Endothelial cell of umbilical vein (primary cell): ENCODE data around the gene STARD5. TPM values are rescaled to one million over a fixed set of nuclear protein-coding genes. Genes with fewer than 3 reads are reported as not detected.

Source experiments
- BruUV-seq: library from RNA; stranded (reverse); fragments of 400-500 nt; replicated peaks from 2 replicates; lab custom pipeline; 2021; lab: Mats Ljungman, UMichigan
- CTCF ChIA-PET: fragments of 300-600, 350-600 bp; sonication (Branson Sonifier 250); formaldehyde crosslinking; loops from one replicate; lab custom pipeline; 2021; ENCODE audit warnings: antibody characterized with exemption, inconsistent platforms; lab: Charles Lee
- POLR2A ChIA-PET: fragments of 300-600, 350-600 bp; sonication (Branson Sonifier 250); formaldehyde crosslinking; loops from one replicate; lab custom pipeline; 2021; ENCODE audit warnings: antibody characterized with exemption, inconsistent platforms; lab: Charles Lee
- DNase-seq: peaks from one replicate; pipeline ENCODE4 v3.0.0-alpha.2; 2011; ENCODE audit warnings: low read depth, low spot score
- FAIRE-seq: peaks from 2 replicates; lab custom pipeline; 2011; peaks lifted over from hg19 to GRCh38; lab: Jason Lieb, UNC
- H2AFZ ChIP-seq: 2 replicates; pipeline ENCODE4 v1.6.0; 2012; ENCODE audit warnings: low read depth, low read length, control low read depth, inconsistent platforms
- H3K27ac ChIP-seq: 2 replicates; pipeline ENCODE4 v1.5.1; 2011; ENCODE audit warnings: low read depth, mild to moderate bottlenecking, control low read depth, low read length, moderate library complexity; ENCODE audit not compliant: insufficient read depth
- H3K27me3 ChIP-seq, 2 experiments: 2 replicates each; pipeline versions ENCODE4 v1.6.0 to v1.6.1; 2011; ENCODE audit warnings: low read length in 2 of 2, mixed read lengths in 1 of 2; ENCODE audit not compliant: control insufficient read depth in 2 of 2, insufficient read depth in 2 of 2
- H3K36me3 ChIP-seq, 2 experiments: 2 replicates in 1 of 2; 3 replicates in 1 of 2; pipeline ENCODE4 v1.5.1; 2011; ENCODE audit warnings: low read length in 2 of 2, mild to moderate bottlenecking in 1 of 2, moderate library complexity in 1 of 2; ENCODE audit not compliant: control insufficient read depth in 2 of 2, insufficient read depth in 2 of 2; ENCODE audit errors: extremely low read depth in 1 of 2
- H3K4me1 ChIP-seq: 3 replicates; pipeline ENCODE4 v1.5.1; 2011; ENCODE audit warnings: mild to moderate bottlenecking, low read length; ENCODE audit not compliant: control insufficient read depth, insufficient read depth; ENCODE audit errors: extremely low read depth
- H3K4me2 ChIP-seq: 2 replicates; pipeline ENCODE4 v1.6.1; 2011; ENCODE audit warnings: low read length, control low read depth, mixed read lengths; ENCODE audit not compliant: insufficient read depth
- H3K4me3 ChIP-seq, 3 experiments: fragments of 200-600 bp in 1 of 3; sonication (generic), shearing (Covaris generic) in 1 of 3; replicated peaks in 1 of 3; 2 replicates each; pipeline ENCODE4 v1.5.1; 2011 to 2016; ENCODE audit warnings: control low read depth in 3 of 3, low read length in 3 of 3, mild to moderate bottlenecking in 2 of 3, inconsistent platforms in 1 of 3, low read depth in 1 of 3, moderate library complexity in 1 of 3; ENCODE audit not compliant: insufficient read depth in 1 of 3
- H3K79me2 ChIP-seq: 2 replicates; pipeline ENCODE4 v1.6.0; 2012; ENCODE audit warnings: low read length, inconsistent platforms; ENCODE audit not compliant: control insufficient read depth, insufficient read depth
- H3K9ac ChIP-seq: replicated peaks from 2 replicates; pipeline ENCODE3; 2011; ENCODE audit warnings: low read length, control low read depth; ENCODE audit not compliant: insufficient read depth; ENCODE audit errors: extremely low read depth
- H3K9me1 ChIP-seq: replicated peaks from 3 replicates; pipeline ENCODE4 v1.6.0; 2011; ENCODE audit warnings: mild to moderate bottlenecking, low read length; ENCODE audit not compliant: control insufficient read depth, insufficient read depth; ENCODE audit errors: extremely low read depth
- H3K9me3 ChIP-seq: replicated peaks from 2 replicates; pipeline ENCODE4 v1.5.1; 2012; ENCODE audit warnings: low read length, inconsistent platforms; ENCODE audit not compliant: control insufficient read depth, insufficient read depth
- H4K20me1 ChIP-seq: replicated peaks from 2 replicates; pipeline ENCODE3; 2011; ENCODE audit warnings: mild to moderate bottlenecking, low read length; ENCODE audit not compliant: control insufficient read depth, insufficient read depth; ENCODE audit errors: extremely low read depth
- EZH2 ChIP-seq: IDR thresholded peaks from 2 replicates; pipeline ENCODE4 v1.6.1; 2012; ENCODE audit warnings: borderline replicate concordance, low read depth, mild to moderate bottlenecking, moderate library complexity, low read length, inconsistent platforms; ENCODE audit not compliant: severe bottlenecking
- FOS ChIP-seq: IDR thresholded peaks from 2 replicates; pipeline ENCODE4 v1.6.1; 2011; ENCODE audit warnings: mild to moderate bottlenecking, low read length, moderate library complexity, borderline replicate concordance; ENCODE audit not compliant: insufficient read depth
- GATA2 ChIP-seq: IDR thresholded peaks from 2 replicates; pipeline ENCODE4 v1.7.0; 2011; ENCODE audit warnings: low read depth, mild to moderate bottlenecking, moderate library complexity, mixed read lengths, low read length; ENCODE audit not compliant: insufficient read length, insufficient read depth
- JUN ChIP-seq: IDR thresholded peaks from 2 replicates; pipeline ENCODE4 v1.6.1; 2011; ENCODE audit warnings: borderline replicate concordance, low read depth; ENCODE audit not compliant: insufficient read length, insufficient read depth
- MYC ChIP-seq: IDR thresholded peaks from one replicate; pipeline ENCODE4 v1.6.1; 2011; ENCODE audit warnings: mild to moderate bottlenecking, low read depth, low read length
- POLR2A ChIP-seq: IDR thresholded peaks from 2 replicates; pipeline ENCODE4 v1.6.1; 2012; ENCODE audit warnings: low read depth, mild to moderate bottlenecking, control low read depth, low read length
- POLR2AphosphoS5 ChIP-seq: IDR thresholded peaks from 2 replicates; pipeline ENCODE4 v1.6.1; 2012; ENCODE audit warnings: low read depth, mild to moderate bottlenecking, control low read depth, low read length, moderate library complexity; ENCODE audit not compliant: insufficient read depth
- dilution Hi-C: fragments of 300-500 bp; cut with MboI; formaldehyde crosslinking; loops from one replicate; pipeline ENCODE4 v1.15.0; 2019; ENCODE audit warnings: low sequenced_read_pairs; ENCODE audit not compliant: extremely low pct_ligation_motif_present
- intact Hi-C: fragments of 100-400 bp; cut with micrococcal nuclease; formaldehyde crosslinking; loops from one replicate; pipeline ENCODE4 v1.10.0; 2022
- polyA plus RNA-seq, 4 experiments: library from polyadenylated mRNA; depleted of rRNA in 3 of 4; stranded (reverse) in 3 of 4; unstranded in 1 of 4; fragments of >200 nt; gene quantifications; 2 replicates each; pipeline versions ENCODE4 v1.2.1 to v1.2.3, GENCODE V29; 2011 to 2012; ENCODE audit warnings: missing spikeins in 1 of 4
- total RNA-seq: library from RNA; stranded (reverse); gene quantifications from 2 replicates; pipeline ENCODE4 v1.2.3, GENCODE V29; 2021
- TF ChIP-seq, protein P1 (sequence below): IDR thresholded peaks from 2 replicates; pipeline ENCODE4 v1.6.1; 2011; ENCODE audit not compliant: insufficient read depth, insufficient read length
- TF ChIP-seq, protein P2 (sequence below), 2 donors: IDR thresholded peaks; 1 replicate in 1 of 2; 2 replicates in 1 of 2; pipeline ENCODE4 v1.5.1; 2011; ENCODE audit warnings: low read length in 2 of 2, mild to moderate bottlenecking in 2 of 2, moderate library complexity in 2 of 2, control low read depth in 1 of 2, inconsistent platforms in 1 of 2, low read depth in 1 of 2; ENCODE audit not compliant: insufficient read depth in 1 of 2; ENCODE audit errors: extremely low read depth in 1 of 2

The STARD5 gene
- total and polyA plus RNA-seq, 2 donors (not counting 3 experiments of a cell fraction or from before 2014, with no cell fraction given): 2.2 to 3.0 TPM

DNA sequence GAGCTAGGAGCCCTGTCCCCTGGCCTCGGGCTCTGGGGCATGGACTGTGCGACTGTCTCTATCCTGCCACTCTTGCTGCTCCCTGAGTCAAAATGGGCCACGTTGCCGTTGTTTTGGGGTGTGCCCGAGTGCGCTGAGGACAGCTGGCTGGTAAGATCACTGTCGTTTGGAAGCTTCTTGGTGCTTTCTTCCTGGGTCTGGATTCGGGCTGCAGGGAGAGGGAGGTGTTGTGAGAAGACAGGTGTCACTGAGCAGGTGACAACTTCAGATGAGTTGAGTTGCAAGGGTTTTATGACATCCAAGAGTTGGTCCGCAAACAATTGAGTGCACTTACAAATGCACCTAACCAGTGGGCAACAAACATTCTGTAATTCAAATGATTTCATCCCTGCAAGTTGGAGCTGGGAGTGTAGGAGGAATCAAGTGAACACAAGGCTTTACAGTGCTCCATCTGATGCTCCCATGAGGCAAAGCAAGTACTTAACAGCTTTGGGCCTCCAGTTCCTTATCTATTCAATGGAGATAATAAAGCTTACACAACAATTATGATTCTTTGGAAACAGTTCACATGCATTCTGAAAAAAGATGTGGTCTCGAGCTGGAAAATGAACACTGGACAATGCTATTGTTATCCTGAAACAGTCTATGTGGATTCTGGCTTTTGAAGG, 11.0 kb upstream of the STARD5 start:
- no peak overlapping the region for H2AFZ ChIP-seq
- dilution Hi-C loops: no loop called here
- TF ChIP-seq GATA2: no peak
- TF ChIP-seq MYC: no peak
- TF ChIP-seq, protein P1, sequence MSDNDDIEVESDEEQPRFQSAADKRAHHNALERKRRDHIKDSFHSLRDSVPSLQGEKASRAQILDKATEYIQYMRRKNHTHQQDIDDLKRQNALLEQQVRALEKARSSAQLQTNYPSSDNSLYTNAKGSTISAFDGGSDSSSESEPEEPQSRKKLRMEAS: no peak
- no peak for TF ChIP-seq FOS
- TF ChIP-seq POLR2A: no peak
- TF ChIP-seq EZH2: no peak
- TF ChIP-seq, protein P2, sequence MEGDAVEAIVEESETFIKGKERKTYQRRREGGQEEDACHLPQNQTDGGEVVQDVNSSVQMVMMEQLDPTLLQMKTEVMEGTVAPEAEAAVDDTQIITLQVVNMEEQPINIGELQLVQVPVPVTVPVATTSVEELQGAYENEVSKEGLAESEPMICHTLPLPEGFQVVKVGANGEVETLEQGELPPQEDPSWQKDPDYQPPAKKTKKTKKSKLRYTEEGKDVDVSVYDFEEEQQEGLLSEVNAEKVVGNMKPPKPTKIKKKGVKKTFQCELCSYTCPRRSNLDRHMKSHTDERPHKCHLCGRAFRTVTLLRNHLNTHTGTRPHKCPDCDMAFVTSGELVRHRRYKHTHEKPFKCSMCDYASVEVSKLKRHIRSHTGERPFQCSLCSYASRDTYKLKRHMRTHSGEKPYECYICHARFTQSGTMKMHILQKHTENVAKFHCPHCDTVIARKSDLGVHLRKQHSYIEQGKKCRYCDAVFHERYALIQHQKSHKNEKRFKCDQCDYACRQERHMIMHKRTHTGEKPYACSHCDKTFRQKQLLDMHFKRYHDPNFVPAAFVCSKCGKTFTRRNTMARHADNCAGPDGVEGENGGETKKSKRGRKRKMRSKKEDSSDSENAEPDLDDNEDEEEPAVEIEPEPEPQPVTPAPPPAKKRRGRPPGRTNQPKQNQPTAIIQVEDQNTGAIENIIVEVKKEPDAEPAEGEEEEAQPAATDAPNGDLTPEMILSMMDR (IDR thresholded peaks at IDR 0.05; ENCODE audit: extremely low read depth in 1 of 2, insufficient read depth in 1 of 2, low read depth in 1 of 2, low read length in 2 of 2): no peak
- TF ChIP-seq JUN: no peak
- no peak for TF ChIP-seq POLR2AphosphoS5
- H3K9ac ChIP-seq: no peak overlapping the region
- FAIRE-seq (no peak), DNase-seq (no peak)
- intact Hi-C loops: no loop called here
- CTCF ChIA-PET: interaction anchor here (1.0 to 1.7 kb wide), 4 partner anchors 10 to 179 kb away, joined by 3 to 6 read pairs (median 4); no protein-coding TSS in a partner anchor
- peaks cover 3 to 5% of the 10 kb centered on the region in 2 experiments for H3K27me3 ChIP-seq
- H3K79me2 ChIP-seq: no peaks in the 10 kb centered on the region
- no peaks in the 10 kb centered on the region for H3K36me3 ChIP-seq
- POLR2A ChIA-PET: no interaction called here
- no peaks in the 10 kb centered on the region for H3K9me3 ChIP-seq
- H4K20me1 ChIP-seq: no peaks in the 10 kb centered on the region
- H3K9me1 ChIP-seq: no peaks in the 10 kb centered on the region
- peaks cover 4% of the 10 kb centered on the region for H3K4me1 ChIP-seq
- BruUV-seq: no TSS peak
- H3K4me2 ChIP-seq: no peak overlapping the region
- H3K27ac ChIP-seq: no peak overlapping the region
- H3K4me3 ChIP-seq: no peak overlapping the region
